Activated CD4-positive, alpha-beta T cell treated with anti-CD3 and anti-CD28 coated beads, Interleukin-2, amount 50 U/mL, for 16 hours (primary cell): ENCODE data around the gene TNFRSF12A.
"Not testable (repeated sequence)": the region's sequence is repeated elsewhere in the genome, so short reads cannot be mapped to it uniquely, and the experiment has no call there.

Source experiments
- DNase-seq: peaks from one replicate; pipeline ENCODE4 v3.0.0-alpha.2; 2020

TNFRSF12A gene

GRCh38 chr16:3069146-3069545, 49.0 kb downstream of the TNFRSF12A start:
- DNase-seq, result not testable (repeated sequence)

- DNase-seq, result peak; percentile 47
Measured at GRCh38 chr16:3070608-3071111, 50.5 kb downstream of the TNFRSF12A start.

- no peak for DNase-seq
Measured at GRCh38 chr16:3071655-3072054, 51.5 kb downstream of the TNFRSF12A start.
